Measurements from ENCODE around the gene ZNF181. TPM values are rescaled to one million over a fixed set of nuclear protein-coding genes. Genes with fewer than 3 reads are reported as not detected.
"Not testable (repeated sequence)": the region's sequence is repeated elsewhere in the genome, so short reads cannot be mapped to it uniquely, and the experiment has no call there.

Gene ZNF181
- total RNA-seq = 22.0 and 33.6 TPM in 2 replicates
- polyA plus RNA-seq = 3.8 and 6.6 TPM in 2 replicates
- polyA plus RNA-seq (2012) = 4.5 and 5.2 TPM in 2 replicates
- polyA minus RNA-seq (ENCODE audit: low replicate concordance) = 0.70 TPM in 1 of 2 replicates, not detected in the other

GRCh38 chr19:34733746-34734536, at the start of gene ZNF181:
Gene ZNF181, plus strand, starts transcription at chr19:34734243. Its CDS starts 795 bp downstream, at chr19:34735038.
- H2AFZ ChIP-seq (ENCODE audit: low read length) = peak within 1 kb of the TSS; percentile 96
- H3K79me2 ChIP-seq (ENCODE audit: control insufficient read depth, insufficient read depth, low read length) = no peaks in the 10 kb centered on the region
- peaks cover 5% of the 10 kb centered on the region for H3K36me3 ChIP-seq (ENCODE audit: control insufficient read depth, insufficient read depth, low read length)
- H3K4me2 ChIP-seq (ENCODE audit: extremely low read depth, insufficient read depth, low read length) = peak within 1 kb of the TSS; percentile 96
- H3K4me1 ChIP-seq (ENCODE audit: control insufficient read depth, extremely low read depth, insufficient read depth, low read length) = peaks cover 4% of the 10 kb centered on the region
- TF ChIP-seq EZH2 (IDR thresholded peaks at IDR 0.05; ENCODE audit: low read length, missing control alignments) (no peak), CTCF (conservative IDR thresholded peaks at IDR 0.05 in 1 of 2, IDR thresholded peaks at IDR 0.05 in 1 of 2; ENCODE audit: low read depth in 1 of 2, low read length in 2 of 2) (no peak)
- H3K27me3 ChIP-seq (ENCODE audit: control insufficient read depth, insufficient read depth, low read length) = no peaks in the 10 kb centered on the region
- peak within 1 kb of the TSS; percentile 99 for H3K27ac ChIP-seq (ENCODE audit: insufficient read depth, low read length)
- no peaks in the 10 kb centered on the region for H3K9me3 ChIP-seq (ENCODE audit: control insufficient read depth, insufficient read depth, low read depth, low read length)
- H3K9ac ChIP-seq (ENCODE audit: insufficient read depth, low read length) = peak within 1 kb of the TSS; percentile 97
- peak within 1 kb of the TSS; percentile 76 to 89 (median 84) for H3K4me3 ChIP-seq (replicated peaks in 1 of 4; ENCODE audit: control extremely low read depth in 1 of 4, insufficient read depth in 1 of 4, low read depth in 3 of 4, low read length in 4 of 4)
- DNase-seq (ENCODE audit: low read depth in 2 of 2) = peak; percentile 91
- H4K20me1 ChIP-seq (ENCODE audit: control insufficient read depth, extremely low read depth, insufficient read depth, low read length) = no peaks in the 10 kb centered on the region

DNA sequence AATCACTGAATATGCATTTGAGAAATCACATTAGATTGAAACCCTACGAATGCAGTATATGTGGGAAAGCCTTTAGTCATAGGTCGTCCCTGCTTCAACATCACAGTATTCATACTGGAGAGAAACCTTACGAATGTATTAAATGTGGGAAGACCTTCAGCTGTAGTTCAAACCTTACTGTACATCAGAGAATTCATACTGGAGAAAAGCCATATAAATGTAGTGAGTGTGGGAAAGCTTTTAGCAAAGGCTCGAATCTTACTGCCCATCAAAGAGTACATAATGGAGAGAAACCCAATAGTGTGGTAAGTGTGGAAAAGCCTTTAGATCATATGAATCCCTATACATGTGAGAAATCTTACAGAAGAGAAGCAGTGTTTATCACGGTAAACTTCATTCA, 48.8 kb upstream of the ZNF181 start:
- H4K20me1 ChIP-seq (ENCODE audit: control insufficient read depth, extremely low read depth, insufficient read depth, low read length); H3K79me2 ChIP-seq (ENCODE audit: control insufficient read depth, insufficient read depth, low read length); H3K9me3 ChIP-seq (ENCODE audit: control insufficient read depth, insufficient read depth, low read depth, low read length); H3K4me3 ChIP-seq (replicated peaks in 1 of 4; ENCODE audit: control extremely low read depth in 1 of 4, insufficient read depth in 1 of 4, low read depth in 3 of 4, low read length in 4 of 4); H3K27me3 ChIP-seq (ENCODE audit: control insufficient read depth, insufficient read depth, low read length); DNase-seq (ENCODE audit: low read depth in 2 of 2); H3K9ac ChIP-seq (ENCODE audit: insufficient read depth, low read length); H2AFZ ChIP-seq (ENCODE audit: low read length); H3K36me3 ChIP-seq (ENCODE audit: control insufficient read depth, insufficient read depth, low read length); H3K4me1 ChIP-seq (ENCODE audit: control insufficient read depth, extremely low read depth, insufficient read depth, low read length); H3K4me2 ChIP-seq (ENCODE audit: extremely low read depth, insufficient read depth, low read length); H3K27ac ChIP-seq (ENCODE audit: insufficient read depth, low read length): not testable (repeated sequence)

DNA sequence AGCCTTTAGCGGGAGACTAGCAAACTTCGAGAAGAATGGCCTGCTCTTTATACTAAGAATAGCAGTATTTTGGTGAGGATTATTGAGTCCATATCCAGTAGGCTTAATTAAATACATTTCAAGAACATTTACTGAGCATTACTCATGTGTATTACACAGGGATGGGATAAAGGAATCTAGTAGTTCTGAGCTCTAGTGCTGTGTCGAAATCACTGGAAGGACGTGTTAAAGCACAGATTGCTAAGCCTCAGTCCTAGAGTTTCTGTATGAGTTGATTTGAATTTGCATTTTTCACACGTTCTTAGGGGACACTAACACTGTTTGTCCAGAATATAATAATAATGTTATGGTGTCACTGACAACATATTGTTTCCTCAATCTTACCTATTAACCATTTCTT, 47.6 kb upstream of the ZNF181 start:
- H3K9ac ChIP-seq (ENCODE audit: insufficient read depth, low read length) = no peak overlapping the region
- no peaks in the 10 kb centered on the region for H3K27me3 ChIP-seq (ENCODE audit: control insufficient read depth, insufficient read depth, low read length)
- H3K36me3 ChIP-seq (ENCODE audit: control insufficient read depth, insufficient read depth, low read length) = no peaks in the 10 kb centered on the region
- H3K4me3 ChIP-seq (replicated peaks in 1 of 4; ENCODE audit: control extremely low read depth in 1 of 4, insufficient read depth in 1 of 4, low read depth in 3 of 4, low read length in 4 of 4) = no peak overlapping the region
- no peaks in the 10 kb centered on the region for H3K9me3 ChIP-seq (ENCODE audit: control insufficient read depth, insufficient read depth, low read depth, low read length)
- H3K27ac ChIP-seq (ENCODE audit: insufficient read depth, low read length) = no peak overlapping the region
- H3K79me2 ChIP-seq (ENCODE audit: control insufficient read depth, insufficient read depth, low read length) = no peaks in the 10 kb centered on the region
- DNase-seq (ENCODE audit: low read depth in 2 of 2) = no peak
- TF ChIP-seq EZH2 (IDR thresholded peaks at IDR 0.05; ENCODE audit: low read length, missing control alignments) (no peak), CTCF (conservative IDR thresholded peaks at IDR 0.05 in 1 of 2, IDR thresholded peaks at IDR 0.05 in 1 of 2; ENCODE audit: low read depth in 1 of 2, low read length in 2 of 2) (no peak)
- H4K20me1 ChIP-seq (ENCODE audit: control insufficient read depth, extremely low read depth, insufficient read depth, low read length) = no peaks in the 10 kb centered on the region
- no peaks in the 10 kb centered on the region for H3K4me1 ChIP-seq (ENCODE audit: control insufficient read depth, extremely low read depth, insufficient read depth, low read length)
- no peak overlapping the region for H3K4me2 ChIP-seq (ENCODE audit: extremely low read depth, insufficient read depth, low read length)
- no peak overlapping the region for H2AFZ ChIP-seq (ENCODE audit: low read length)

Measured in fibroblast of lung (primary cell).